NT2/D1 (cell line): Measurements from ENCODE around the gene ECHDC1.

ENCODE experiments used
- SUZ12 ChIP-seq: IDR thresholded peaks from 2 replicates; pipeline ENCODE4 v1.6.1; 2011; ENCODE audit not compliant: insufficient read length, insufficient read depth; ENCODE audit errors: extremely low read depth
- YY1 ChIP-seq: IDR thresholded peaks from 2 replicates; pipeline ENCODE4 v1.6.1; 2011; ENCODE audit not compliant: insufficient read length, insufficient read depth
- ZNF274 ChIP-seq: IDR thresholded peaks from 2 replicates; pipeline ENCODE4 v1.6.1; 2011; ENCODE audit warnings: mild to moderate bottlenecking, low read depth, low read length

DNA sequence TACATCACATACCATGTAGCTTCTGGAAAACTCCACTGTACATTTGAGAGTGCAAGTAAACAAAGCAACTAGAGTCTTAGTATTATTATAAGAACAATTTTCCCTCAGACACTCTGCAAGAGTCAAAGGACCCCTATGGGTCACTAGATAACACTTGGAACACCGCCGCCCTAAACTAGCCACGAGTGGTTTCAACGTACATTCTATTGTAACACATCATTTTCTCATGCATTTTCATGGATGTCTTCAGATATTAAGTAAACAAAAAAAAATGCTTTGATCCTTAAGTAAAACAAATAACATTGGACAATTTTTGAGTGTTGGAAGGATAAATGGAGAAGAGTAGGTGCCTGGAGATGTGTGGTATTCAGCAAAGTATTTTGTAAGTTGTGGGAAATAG is 79.9 kb downstream of the ECHDC1 start:
- no peak for TF ChIP-seq ZNF274
- no peak for TF ChIP-seq SUZ12
- TF ChIP-seq YY1: no peak
